ENCODE measurements around the gene PRRT3. TPM values are rescaled to one million over a fixed set of nuclear protein-coding genes. Genes with fewer than 3 reads are reported as not detected.
A peak's percentile ranks its signal among the peaks of the same experiment; 100 is the strongest.

The PRRT3 gene
- total RNA-seq, 1 donor from 2014 or later, result 1.9 TPM

GRCh38 chr3:9969632-9970019 is 17.4 kb upstream of the PRRT3 start:
- H3K4me3 Mint-ChIP-seq (ENCODE audit: unreplicated experiment), result peak overlapping the region; percentile 59
- H3K27ac Mint-ChIP-seq (ENCODE audit: unreplicated experiment), result no peak overlapping the region
- DNase-seq (ENCODE audit: low spot score), result no peak
- no peaks in the 10 kb centered on the region for H3K4me1 Mint-ChIP-seq (ENCODE audit: unreplicated experiment)
- no peaks in the 10 kb centered on the region for H3K9me3 Mint-ChIP-seq (ENCODE audit: unreplicated experiment)
- no peaks in the 10 kb centered on the region for H3K27me3 Mint-ChIP-seq (ENCODE audit: unreplicated experiment)
- H3K36me3 Mint-ChIP-seq (ENCODE audit: low read depth, unreplicated experiment), result peaks cover 22% of the 10 kb centered on the region
- TF ChIP-seq, protein P1, sequence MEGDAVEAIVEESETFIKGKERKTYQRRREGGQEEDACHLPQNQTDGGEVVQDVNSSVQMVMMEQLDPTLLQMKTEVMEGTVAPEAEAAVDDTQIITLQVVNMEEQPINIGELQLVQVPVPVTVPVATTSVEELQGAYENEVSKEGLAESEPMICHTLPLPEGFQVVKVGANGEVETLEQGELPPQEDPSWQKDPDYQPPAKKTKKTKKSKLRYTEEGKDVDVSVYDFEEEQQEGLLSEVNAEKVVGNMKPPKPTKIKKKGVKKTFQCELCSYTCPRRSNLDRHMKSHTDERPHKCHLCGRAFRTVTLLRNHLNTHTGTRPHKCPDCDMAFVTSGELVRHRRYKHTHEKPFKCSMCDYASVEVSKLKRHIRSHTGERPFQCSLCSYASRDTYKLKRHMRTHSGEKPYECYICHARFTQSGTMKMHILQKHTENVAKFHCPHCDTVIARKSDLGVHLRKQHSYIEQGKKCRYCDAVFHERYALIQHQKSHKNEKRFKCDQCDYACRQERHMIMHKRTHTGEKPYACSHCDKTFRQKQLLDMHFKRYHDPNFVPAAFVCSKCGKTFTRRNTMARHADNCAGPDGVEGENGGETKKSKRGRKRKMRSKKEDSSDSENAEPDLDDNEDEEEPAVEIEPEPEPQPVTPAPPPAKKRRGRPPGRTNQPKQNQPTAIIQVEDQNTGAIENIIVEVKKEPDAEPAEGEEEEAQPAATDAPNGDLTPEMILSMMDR (IDR thresholded peaks at IDR 0.05; ENCODE audit: unreplicated experiment), result no peak

DNA sequence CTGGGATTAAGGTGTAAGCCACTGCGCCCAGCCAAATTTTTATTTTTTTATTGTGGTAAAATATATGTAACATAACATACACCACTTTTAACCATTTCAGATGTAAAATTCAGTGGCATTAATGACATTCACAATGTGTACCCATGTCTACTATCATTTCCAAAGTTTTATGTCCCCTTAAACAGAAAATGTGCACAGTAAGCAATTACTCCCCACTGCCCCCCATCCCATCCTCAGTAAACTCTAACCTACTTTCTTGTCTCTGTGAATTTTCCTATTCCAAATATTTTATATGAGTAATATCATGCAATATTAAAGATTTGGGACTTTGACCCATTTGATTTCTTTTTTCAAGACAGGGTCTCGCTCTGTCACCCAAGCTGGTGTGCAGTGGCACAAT is 14.6 kb upstream of the PRRT3 start:
- Mint-ChIP-seq H3K9me3 (ENCODE audit: unreplicated experiment) (no peaks in the 10 kb centered on the region), H3K36me3 (ENCODE audit: low read depth, unreplicated experiment) (peaks cover 22% of the 10 kb centered on the region), H3K27ac (ENCODE audit: unreplicated experiment) (no peak overlapping the region), H3K4me1 (ENCODE audit: unreplicated experiment) (no peaks in the 10 kb centered on the region), H3K4me3 (ENCODE audit: unreplicated experiment) (no peak overlapping the region), H3K27me3 (ENCODE audit: unreplicated experiment) (no peaks in the 10 kb centered on the region)
- TF ChIP-seq, protein P1 (IDR thresholded peaks at IDR 0.05; ENCODE audit: unreplicated experiment), result no peak
- no peak for DNase-seq (ENCODE audit: low spot score)

- TF ChIP-seq, protein P1 (IDR thresholded peaks at IDR 0.05; ENCODE audit: unreplicated experiment), result no peak
- Mint-ChIP-seq H3K27ac (ENCODE audit: unreplicated experiment) (no peak overlapping the region), H3K4me3 (ENCODE audit: unreplicated experiment) (no peak overlapping the region), H3K4me1 (ENCODE audit: unreplicated experiment) (no peaks in the 10 kb centered on the region), H3K9me3 (ENCODE audit: unreplicated experiment) (no peaks in the 10 kb centered on the region), H3K27me3 (ENCODE audit: unreplicated experiment) (no peaks in the 10 kb centered on the region), H3K36me3 (ENCODE audit: low read depth, unreplicated experiment) (peaks cover 19% of the 10 kb centered on the region)
- no peak for DNase-seq (ENCODE audit: low spot score)
Observed at GRCh38 chr3:9965200-9965875, 13.1 kb upstream of the PRRT3 start.

- H3K27me3 Mint-ChIP-seq (ENCODE audit: unreplicated experiment), result peaks cover 6% of the 10 kb centered on the region
- H3K4me3 Mint-ChIP-seq (ENCODE audit: unreplicated experiment), result no peak overlapping the region
- DNase-seq (ENCODE audit: low spot score), result no peak
- no peak overlapping the region for H3K27ac Mint-ChIP-seq (ENCODE audit: unreplicated experiment)
- peaks cover 5% of the 10 kb centered on the region for H3K4me1 Mint-ChIP-seq (ENCODE audit: unreplicated experiment)
- TF ChIP-seq, protein P1 (IDR thresholded peaks at IDR 0.05; ENCODE audit: unreplicated experiment), result no peak
- H3K9me3 Mint-ChIP-seq (ENCODE audit: unreplicated experiment), result no peaks in the 10 kb centered on the region
- H3K36me3 Mint-ChIP-seq (ENCODE audit: low read depth, unreplicated experiment), result no peaks in the 10 kb centered on the region
Observed at GRCh38 chr3:9957214-9957613, 5.0 kb upstream of the PRRT3 start.

- TF ChIP-seq, protein P1 (IDR thresholded peaks at IDR 0.05; ENCODE audit: unreplicated experiment), result no peak
- Mint-ChIP-seq H3K27me3 (ENCODE audit: unreplicated experiment) (peaks cover 6% of the 10 kb centered on the region), H3K9me3 (ENCODE audit: unreplicated experiment) (no peaks in the 10 kb centered on the region), H3K36me3 (ENCODE audit: low read depth, unreplicated experiment) (no peaks in the 10 kb centered on the region), H3K4me1 (ENCODE audit: unreplicated experiment) (peaks cover 5% of the 10 kb centered on the region), H3K4me3 (ENCODE audit: unreplicated experiment) (no peak overlapping the region), H3K27ac (ENCODE audit: unreplicated experiment) (no peak overlapping the region)
- DNase-seq (ENCODE audit: low spot score), result no peak
Observed at GRCh38 chr3:9955611-9956352, 3.6 kb upstream of the PRRT3 start.

All from endothelial cell (in vitro differentiated cells).